Heart left ventricle (tissue), 16 donors: ENCODE data around the gene ZNF280B. TPM values are rescaled to one million over a fixed set of nuclear protein-coding genes. Genes with fewer than 3 reads are reported as not detected.

Experiments
- ATAC-seq, 4 donors: fragments of 200-7000 bp; cut with Tn5 transposase; one replicate each; pipeline ENCODE4 v1.9.1; 2020 to 2022; ENCODE audit warnings: moderate library complexity in 4 of 4, mild to moderate bottlenecking in 3 of 4, moderate number of reproducible peaks in 1 of 4
- DNase-seq, 5 donors: peaks; one replicate each; pipeline ENCODE4 v3.0.0-alpha.2; 2020
- H3K27ac ChIP-seq, 12 donors: fragments of 200-600 bp; sonication (generic) in 4 of 12; one replicate each; pipeline versions ENCODE4 v1.5.0 to v1.8.0; 2016 to 2022; ENCODE audit warnings: mild to moderate bottlenecking in 2 of 12
- H3K27me3 ChIP-seq, 9 donors: fragments of 200-600 bp; sonication (generic) in 2 of 9; one replicate each; pipeline versions ENCODE4 v1.5.1 to v1.8.0; 2016 to 2022; ENCODE audit warnings: mild to moderate bottlenecking in 3 of 9
- H3K36me3 ChIP-seq, 9 donors: fragments of 200-600 bp; sonication (generic) in 2 of 9; one replicate each; pipeline versions ENCODE4 v1.5.0 to v1.8.0; 2018 to 2022; ENCODE audit warnings: mild to moderate bottlenecking in 2 of 9
- H3K4me1 ChIP-seq, 12 donors: fragments of 200-600 bp; sonication (generic) in 4 of 12; one replicate each; pipeline versions ENCODE4 v1.5.0 to v1.8.0; 2016 to 2022; ENCODE audit warnings: mild to moderate bottlenecking in 3 of 12
- H3K4me3 ChIP-seq, 12 donors: fragments of 200-600 bp; sonication (generic) in 4 of 12; one replicate each; pipeline versions ENCODE4 v1.5.0 to v1.8.0; 2017 to 2022; ENCODE audit warnings: mild to moderate bottlenecking in 9 of 12, moderate library complexity in 4 of 12
- H3K9me3 ChIP-seq, 12 donors: fragments of 200-600 bp; sonication (generic) in 4 of 12; one replicate each; pipeline versions ENCODE4 v1.5.0 to v1.8.0; 2016 to 2022; ENCODE audit warnings: mild to moderate bottlenecking in 1 of 12
- CTCF ChIP-seq, 12 donors: fragments of 200-600 bp; sonication (generic) in 4 of 12; IDR thresholded peaks; one replicate each; pipeline versions ENCODE4 v1.5.0 to v1.8.0; 2018 to 2022; ENCODE audit warnings: antibody characterized with exemption in 12 of 12, mild to moderate bottlenecking in 5 of 12
- POLR2A ChIP-seq, 2 donors: fragments of 450-650 bp; IDR thresholded peaks; one replicate each; pipeline ENCODE4 v1.6.1; 2017; ENCODE audit warnings: antibody characterized with exemption in 2 of 2, mild to moderate bottlenecking in 2 of 2, moderate library complexity in 2 of 2
- WGBS, 4 donors: extraction: QIAGEN DNeasy Blood & Tissue Kit in 2 of 4; methylation state at CpG; one replicate each; pipeline versions ENCODE4 v1.1.5 to v1.1.7; 2013 to 2018; 5-methylcytosine and 5-hydroxymethylcytosine counted together
- intact Hi-C, 10 donors: fragments of 100-400 bp; cut with DNase I; formaldehyde crosslinking; loops; one replicate each; pipeline versions ENCODE4 v1.11.1 to v1.14.2; 2022
- polyA plus RNA-seq, 2 donors: library from polyadenylated mRNA; stranded (reverse); fragments of 200-250 nt; gene quantifications; one replicate each; pipeline ENCODE4 v1.2.3, GENCODE V29; 2013
- total RNA-seq, 9 donors: library from RNA; depleted of rRNA in 2 of 9; stranded (reverse); fragments of >200 nt in 2 of 9; fragmentation: NEBNext Ultra II Directional in 3 of 9; extraction: Animal tissue kit (Norgen Biotek cat#: 25700) in 3 of 9; gene quantifications; one replicate each; pipeline versions ENCODE4 v1.1.0 to v1.2.4, GENCODE V29; 2016 to 2023
- donor health status: ischemic (EF 13 %, LVEDD 7.1; RV severe dilation, severe dysfunction).
- donor health status: healthy with polysubstance abuse.
- donor health status: DM: no; HTN: yes; CAD: no.
- donor health status: DM: no; HTN: no; CAD: no.
- donor health status: ischemic (EF 25% LVEDD 6.9; RV normal size, moderate dysfunction).
- donor health status: ischemic (EF 25% LVEDD 5.7; RV mildly dilated, moderate dysfunction).
- donor health status: healthy.
- donor health status: DM: yes; HTN: yes; CAD: no.
- donor health status: ischemic (EF 35%, LVEDD 5.7; RV mildly dilated, moderate dysfunction).
- donor health status: nonischemic (EF 11% LVEDD 7.7; RV severe dilation, severe dysfunction).
- donor health status: DM: yes; HTN: yes; CAD: no.
- donor health status: PGD.
- donor health status: ischemic (EF 29% LVEDD 5.4; RV normal size, mild dysfunction).
- donor health status: nonischemic (EF 23%, LVEDD 6.1; RV moderate dilation, normal function).

ZNF280B gene
- total and polyA plus RNA-seq, 11 donors, result 0.06 to 1.5 (median 0.65) TPM

- no peak for TF ChIP-seq POLR2A (IDR thresholded peaks at IDR 0.05)
- ATAC-seq (no peak), DNase-seq (no peak)
- peaks cover 0 to 4% (median 0%) of the 10 kb centered on the region in 9 donors for H3K27me3 ChIP-seq
- no peaks in the 10 kb centered on the region for H3K36me3 ChIP-seq
- H3K9me3 ChIP-seq, result no peaks in the 10 kb centered on the region
- H3K4me1 ChIP-seq, result no peaks in the 10 kb centered on the region
- no peak overlapping the region for H3K4me3 ChIP-seq
- no peak overlapping the region for H3K27ac ChIP-seq
- intact Hi-C loops, result no loop called here
- 77 to 88% (median 81%) methylated on average over 7 of the region's 7 CpGs for WGBS, 4 donors
These were observed 23.4 kb upstream of the ZNF280B start for GRCh38 chr22:22531770-22532546.

GRCh38 chr22:22528780-22529179 is 20.2 kb upstream of the ZNF280B start:
- Histone ChIP-seq H3K27me3 (peaks cover 0 to 10% (median 1%) of the 10 kb centered on the region in 9 donors), H3K27ac (no peak overlapping the region)
- WGBS, 4 donors, result 69 to 93% (median 86%) methylated on average over 2 of the region's 2 CpGs

GRCh38 chr22:22527312-22527711 is 18.8 kb upstream of the ZNF280B start:
- peaks cover 0 to 10% (median 2%) of the 10 kb centered on the region in 9 donors for H3K27me3 ChIP-seq
- no peak overlapping the region for H3K27ac ChIP-seq
- intact Hi-C loops, result no loop called here
- DNase-seq (no peak), ATAC-seq (no peak)
- 74 to 83% (median 80%) methylated on average over 5 of the region's 5 CpGs for WGBS, 4 donors
- H3K4me3 ChIP-seq, result no peak overlapping the region
- H3K36me3 ChIP-seq, result no peaks in the 10 kb centered on the region
- H3K4me1 ChIP-seq, result no peaks in the 10 kb centered on the region
- no peaks in the 10 kb centered on the region for H3K9me3 ChIP-seq
- TF ChIP-seq POLR2A (IDR thresholded peaks at IDR 0.05) (no peak), CTCF (IDR thresholded peaks at IDR 0.05) (no peak)

More at GRCh38 chr22:22528780-22529179, 20.2 kb upstream of the ZNF280B start:
- TF ChIP-seq POLR2A (IDR thresholded peaks at IDR 0.05) (no peak), CTCF (IDR thresholded peaks at IDR 0.05) (no peak)
- intact Hi-C loops, result no loop called here
- no peaks in the 10 kb centered on the region for H3K9me3 ChIP-seq
- DNase-seq (no peak), ATAC-seq (no peak)
- H3K4me3 ChIP-seq, result no peak overlapping the region
- no peaks in the 10 kb centered on the region for H3K4me1 ChIP-seq
- H3K36me3 ChIP-seq, result no peaks in the 10 kb centered on the region

DNA sequence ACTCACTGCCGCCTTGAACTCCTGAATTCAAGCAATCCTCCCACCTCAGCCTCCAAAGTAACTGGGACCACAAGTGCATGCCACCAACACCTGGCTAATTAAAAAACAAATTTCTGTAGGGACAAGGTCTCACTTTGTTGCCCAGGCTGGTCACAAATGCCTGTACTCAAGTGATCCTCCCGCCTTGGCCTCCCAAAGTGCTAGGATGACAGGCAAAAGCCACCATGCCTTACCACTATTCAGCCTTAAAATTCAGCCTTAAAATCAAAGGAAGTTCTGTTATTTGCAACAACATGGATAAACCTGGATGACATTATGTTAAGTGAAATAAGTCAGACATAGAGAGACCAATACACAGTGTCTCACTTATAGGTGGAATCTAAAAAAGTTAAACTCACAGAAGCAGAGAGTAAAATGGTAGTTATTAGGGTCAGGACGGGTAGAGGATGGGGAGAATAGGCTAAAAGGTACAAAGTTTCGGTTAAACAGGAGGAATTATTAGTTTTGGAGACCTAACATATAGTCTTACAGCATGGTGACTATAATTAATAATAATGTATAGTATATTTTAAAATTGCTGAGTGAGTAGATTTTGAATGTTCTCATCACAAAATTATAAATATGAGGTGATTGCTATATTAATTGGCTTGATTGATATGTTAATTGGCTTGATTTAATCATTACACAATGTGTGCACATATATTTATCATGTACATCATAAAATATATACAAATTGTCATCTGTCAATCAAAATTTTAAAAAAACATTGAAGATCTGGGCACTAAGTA is 17.8 kb upstream of the ZNF280B start:
- Histone ChIP-seq H3K9me3 (no peaks in the 10 kb centered on the region), H3K4me1 (no peaks in the 10 kb centered on the region), H3K36me3 (no peaks in the 10 kb centered on the region), H3K27ac (no peak overlapping the region), H3K27me3 (peaks cover 0 to 15% (median 0%) of the 10 kb centered on the region in 9 donors), H3K4me3 (no peak overlapping the region)
- TF ChIP-seq POLR2A (IDR thresholded peaks at IDR 0.05) (no peak), CTCF (IDR thresholded peaks at IDR 0.05) (no peak)
- DNase-seq (no peak), ATAC-seq (no peak)
- intact Hi-C loops, result no loop called here
- WGBS, 4 donors, result 73 to 76% (median 74%) methylated on average over 4 of the region's 4 CpGs
